Measurements from ENCODE around the gene MGRN1.

Gene MGRN1

GRCh38 chr16:4631444-4631843 lies 6.8 kb downstream of the MGRN1 start:
- peak overlapping the region; percentile 41 for H3K27ac Mint-ChIP-seq
- H3K4me3 Mint-ChIP-seq, result no peak overlapping the region
- H3K27me3 Mint-ChIP-seq, result no peaks in the 10 kb centered on the region
- no peaks in the 10 kb centered on the region for H3K9me3 Mint-ChIP-seq (ENCODE audit: low read depth)
- H3K4me1 Mint-ChIP-seq (ENCODE audit: low read depth), result peaks cover 25% of the 10 kb centered on the region
- peaks cover 5% of the 10 kb centered on the region for H3K36me3 Mint-ChIP-seq

GRCh38 chr16:4633910-4634635 lies 9.4 kb downstream of the MGRN1 start:
- Mint-ChIP-seq H3K27me3 (no peaks in the 10 kb centered on the region), H3K4me1 (ENCODE audit: low read depth) (peaks cover 13% of the 10 kb centered on the region), H3K36me3 (peaks cover 5% of the 10 kb centered on the region), H3K9me3 (ENCODE audit: low read depth) (no peaks in the 10 kb centered on the region), H3K4me3 (no peak overlapping the region), H3K27ac (no peak overlapping the region)

GRCh38 chr16:4634768-4635167 lies 10.1 kb downstream of the MGRN1 start:
- Mint-ChIP-seq H3K36me3 (peaks cover 5% of the 10 kb centered on the region), H3K27ac (no peak overlapping the region)

GRCh38 chr16:4636196-4636595 lies 11.6 kb downstream of the MGRN1 start:
- Mint-ChIP-seq H3K27ac (no peak overlapping the region), H3K4me1 (ENCODE audit: low read depth) (peaks cover 24% of the 10 kb centered on the region), H3K4me3 (no peak overlapping the region), H3K27me3 (no peaks in the 10 kb centered on the region), H3K36me3 (peaks cover 5% of the 10 kb centered on the region), H3K9me3 (ENCODE audit: low read depth) (no peaks in the 10 kb centered on the region)

More at GRCh38 chr16:4634768-4635167, 10.1 kb downstream of the MGRN1 start:
- no peaks in the 10 kb centered on the region for H3K27me3 Mint-ChIP-seq
- no peak overlapping the region for H3K4me3 Mint-ChIP-seq
- H3K9me3 Mint-ChIP-seq (ENCODE audit: low read depth), result no peaks in the 10 kb centered on the region
- H3K4me1 Mint-ChIP-seq (ENCODE audit: low read depth), result peaks cover 14% of the 10 kb centered on the region

- Mint-ChIP-seq H3K27ac (no peak overlapping the region), H3K4me3 (no peak overlapping the region), H3K4me1 (ENCODE audit: low read depth) (peaks cover 28% of the 10 kb centered on the region), H3K36me3 (no peaks in the 10 kb centered on the region), H3K9me3 (ENCODE audit: low read depth) (no peaks in the 10 kb centered on the region), H3K27me3 (no peaks in the 10 kb centered on the region)
Measured at GRCh38 chr16:4637501-4638166, 13.0 kb downstream of the MGRN1 start.

- no peaks in the 10 kb centered on the region for H3K36me3 Mint-ChIP-seq
- H3K4me3 Mint-ChIP-seq, result no peak overlapping the region
- no peaks in the 10 kb centered on the region for H3K9me3 Mint-ChIP-seq (ENCODE audit: low read depth)
- no peak overlapping the region for H3K27ac Mint-ChIP-seq
- H3K4me1 Mint-ChIP-seq (ENCODE audit: low read depth), result peaks cover 28% of the 10 kb centered on the region
- H3K27me3 Mint-ChIP-seq, result no peaks in the 10 kb centered on the region
Measured at GRCh38 chr16:4639899-4640509, 15.4 kb downstream of the MGRN1 start.

- no peaks in the 10 kb centered on the region for H3K27me3 Mint-ChIP-seq
- H3K4me3 Mint-ChIP-seq, result no peak overlapping the region
- H3K4me1 Mint-ChIP-seq (ENCODE audit: low read depth), result peaks cover 33% of the 10 kb centered on the region
- H3K27ac Mint-ChIP-seq, result peak overlapping the region; percentile 50
- no peaks in the 10 kb centered on the region for H3K36me3 Mint-ChIP-seq
- no peaks in the 10 kb centered on the region for H3K9me3 Mint-ChIP-seq (ENCODE audit: low read depth)
Measured at GRCh38 chr16:4640572-4641305, 16.1 kb downstream of the MGRN1 start.

GRCh38 chr16:4641306-4641687 lies 16.7 kb downstream of the MGRN1 start:
- Mint-ChIP-seq H3K9me3 (ENCODE audit: low read depth) (no peaks in the 10 kb centered on the region), H3K4me1 (ENCODE audit: low read depth) (peaks cover 33% of the 10 kb centered on the region), H3K27me3 (no peaks in the 10 kb centered on the region), H3K4me3 (no peak overlapping the region), H3K36me3 (no peaks in the 10 kb centered on the region), H3K27ac (peak overlapping the region; percentile 50)

GRCh38 chr16:4641895-4642294 lies 17.3 kb downstream of the MGRN1 start:
- H3K27me3 Mint-ChIP-seq, result no peaks in the 10 kb centered on the region
- H3K27ac Mint-ChIP-seq, result no peak overlapping the region
- no peaks in the 10 kb centered on the region for H3K9me3 Mint-ChIP-seq (ENCODE audit: low read depth)
- H3K4me1 Mint-ChIP-seq (ENCODE audit: low read depth), result peaks cover 35% of the 10 kb centered on the region
- H3K36me3 Mint-ChIP-seq, result no peaks in the 10 kb centered on the region
- H3K4me3 Mint-ChIP-seq, result no peak overlapping the region

- H3K27ac Mint-ChIP-seq, result peak overlapping the region; percentile 61
- H3K36me3 Mint-ChIP-seq, result no peaks in the 10 kb centered on the region
- H3K27me3 Mint-ChIP-seq, result no peaks in the 10 kb centered on the region
- H3K9me3 Mint-ChIP-seq (ENCODE audit: low read depth), result no peaks in the 10 kb centered on the region
- H3K4me1 Mint-ChIP-seq (ENCODE audit: low read depth), result peaks cover 36% of the 10 kb centered on the region
- H3K4me3 Mint-ChIP-seq, result no peak overlapping the region
Measured at GRCh38 chr16:4646773-4647643, 22.4 kb downstream of the MGRN1 start.

- no peak overlapping the region for H3K4me3 Mint-ChIP-seq
- peak overlapping the region; percentile 16 for H3K27ac Mint-ChIP-seq
- H3K9me3 Mint-ChIP-seq (ENCODE audit: low read depth), result no peaks in the 10 kb centered on the region
- no peaks in the 10 kb centered on the region for H3K36me3 Mint-ChIP-seq
- no peaks in the 10 kb centered on the region for H3K27me3 Mint-ChIP-seq
- peaks cover 36% of the 10 kb centered on the region for H3K4me1 Mint-ChIP-seq (ENCODE audit: low read depth)
Measured at GRCh38 chr16:4647644-4647980, 23.0 kb downstream of the MGRN1 start.

- no peak overlapping the region for H3K4me3 Mint-ChIP-seq
- H3K4me1 Mint-ChIP-seq (ENCODE audit: low read depth), result peaks cover 36% of the 10 kb centered on the region
Measured at GRCh38 chr16:4648917-4649316, 24.3 kb downstream of the MGRN1 start.

GRCh38 chr16:4649744-4650442 lies 25.3 kb downstream of the MGRN1 start:
- H3K27ac Mint-ChIP-seq, result peak overlapping the region; percentile 75
- H3K4me1 Mint-ChIP-seq (ENCODE audit: low read depth), result peaks cover 36% of the 10 kb centered on the region
- no peaks in the 10 kb centered on the region for H3K27me3 Mint-ChIP-seq
- peaks cover 1% of the 10 kb centered on the region for H3K36me3 Mint-ChIP-seq
- H3K4me3 Mint-ChIP-seq, result peak overlapping the region; percentile 17
- H3K9me3 Mint-ChIP-seq (ENCODE audit: low read depth), result no peaks in the 10 kb centered on the region

More at GRCh38 chr16:4648917-4649316, 24.3 kb downstream of the MGRN1 start:
- Mint-ChIP-seq H3K9me3 (ENCODE audit: low read depth) (no peaks in the 10 kb centered on the region), H3K36me3 (no peaks in the 10 kb centered on the region), H3K27ac (no peak overlapping the region), H3K27me3 (no peaks in the 10 kb centered on the region)
